NCI-H524 treated with DMSO at 0.1 percent for 48 hours (cell line): ENCODE results near the gene SPPL2B.
"Not testable (repeated sequence)": the region's sequence is repeated elsewhere in the genome, so short reads cannot be mapped to it uniquely, and the experiment has no call there.

Experiments used
- DNase-seq: peaks from one replicate; lab custom pipeline; 2025; lab: John Stamatoyannopoulos, UW

The SPPL2B gene

GRCh38 chr19:2328401-2329148 lies at the start of gene SPPL2B, which contains the start of gene LSM7:
Gene SPPL2B, plus strand, starts transcription at chr19:2328684. Its CDS starts 26 bp downstream, at chr19:2328710.
Gene LSM7, minus strand, starts transcription at chr19:2328586. Its CDS starts 20 bp downstream, at chr19:2328566.
- no peak for DNase-seq

- no peak for DNase-seq
Observed at GRCh38 chr19:2280633-2281264, 47.7 kb upstream of the SPPL2B start.

GRCh38 chr19:2281265-2282061 lies 47.0 kb upstream of the SPPL2B start:
- DNase-seq: not testable (repeated sequence)

- no peak for DNase-seq
Observed at GRCh38 chr19:2282062-2282861, 46.2 kb upstream of the SPPL2B start, which contains the start of gene PEAK3. Gene PEAK3, minus strand, starts transcription at chr19:2282175. Its CDS starts 1,244 bp downstream, at chr19:2280931.

- DNase-seq: no peak
Observed at GRCh38 chr19:2282862-2283237, 45.6 kb upstream of the SPPL2B start.

GRCh38 chr19:2283835-2284507 lies 44.5 kb upstream of the SPPL2B start:
- DNase-seq: no peak

GRCh38 chr19:2286402-2287140 lies 41.9 kb upstream of the SPPL2B start:
- no peak for DNase-seq

- DNase-seq: no peak
Observed at GRCh38 chr19:2287585-2288337, 40.7 kb upstream of the SPPL2B start.

GRCh38 chr19:2288338-2288817 lies 40.1 kb upstream of the SPPL2B start:
- no peak for DNase-seq

- DNase-seq: no peak
Observed at GRCh38 chr19:2288818-2289713, 39.4 kb upstream of the SPPL2B start.

- no peak for DNase-seq
Observed at GRCh38 chr19:2289714-2290435, 38.6 kb upstream of the SPPL2B start.

GRCh38 chr19:2290441-2291184 lies 37.9 kb upstream of the SPPL2B start:
- no peak for DNase-seq

GRCh38 chr19:2291185-2291751 lies 37.2 kb upstream of the SPPL2B start:
- no peak for DNase-seq

GRCh38 chr19:2294687-2295335 lies 33.7 kb upstream of the SPPL2B start:
- peak; percentile 46 for DNase-seq

GRCh38 chr19:2296141-2296540 lies 32.3 kb upstream of the SPPL2B start:
- no peak for DNase-seq

GRCh38 chr19:2300533-2300932 lies 28.0 kb upstream of the SPPL2B start:
- DNase-seq: no peak
